AG04449 (cell line): ENCODE results near the gene PRELP.
"Not testable (repeated sequence)": the region's sequence is repeated elsewhere in the genome, so short reads cannot be mapped to it uniquely, and the experiment has no call there.

ENCODE experiments used
- CTCF ChIA-PET: fragments of 350-600 bp; formaldehyde crosslinking; extraction: SDS; loops from one replicate; lab custom pipeline; 2021; ENCODE audit warnings: antibody characterized with exemption; lab: Yijun Ruan, JAX
- POLR2A ChIA-PET: fragments of 400-600, 350-600 bp; formaldehyde crosslinking; extraction: SDS; loops from one replicate; lab custom pipeline; 2020; ENCODE audit warnings: antibody characterized with exemption, inconsistent platforms; lab: Yijun Ruan, JAX
- DNase-seq: peaks from one replicate; pipeline ENCODE4 v3.0.0-alpha.2; 2010; ENCODE audit warnings: low read depth, low spot score
- H3K4me3 ChIP-seq: 2 replicates; pipeline ENCODE4 v1.5.1; 2011; ENCODE audit warnings: low read depth, mild to moderate bottlenecking, control low read depth, low read length
- CTCF ChIP-seq: IDR thresholded peaks from one replicate; pipeline ENCODE4 v1.5.1; 2011; ENCODE audit warnings: mild to moderate bottlenecking, moderate library complexity, low read length, control low read depth, inconsistent platforms; ENCODE audit not compliant: insufficient read depth; ENCODE audit errors: missing control alignments

PRELP gene

GRCh38 chr1:203517426-203518110 is 42.0 kb downstream of the PRELP start:
- ChIA-PET POLR2A (interaction anchor here (0.8 kb wide), 1 partner anchor 9 kb away, joined by 3 read pairs; no protein-coding TSS in a partner anchor), CTCF (interaction anchor here (0.9 to 1.8 kb wide), 5 partner anchors 9 to 185 kb away, joined by 3 to 5 read pairs (median 4); no protein-coding TSS in a partner anchor)
- no peak for DNase-seq
- TF ChIP-seq CTCF = no peak
- H3K4me3 ChIP-seq = no peak overlapping the region

- H3K4me3 ChIP-seq, DNase-seq: not testable (repeated sequence)
- ChIA-PET CTCF (interaction anchor here (1.1 to 1.8 kb wide), 4 partner anchors 10 to 184 kb away, joined by 3 to 5 read pairs (median 4); no protein-coding TSS in a partner anchor), POLR2A (interaction anchor here (0.8 kb wide), 1 partner anchor 10 kb away, joined by 3 read pairs; no protein-coding TSS in a partner anchor)
These were observed 42.5 kb downstream of the PRELP start for GRCh38 chr1:203518139-203518538.

GRCh38 chr1:203518541-203518940 is 42.9 kb downstream of the PRELP start:
- ChIA-PET CTCF (interaction anchor here (1.0 to 1.8 kb wide), 4 partner anchors 10 to 184 kb away, joined by 3 to 5 read pairs (median 4); no protein-coding TSS in a partner anchor), POLR2A (interaction anchor here (0.5 to 0.8 kb wide), 3 partner anchors 7 to 12 kb away, joined by 3 to 5 read pairs (median 3); no protein-coding TSS in a partner anchor)
- H3K4me3 ChIP-seq = no peak overlapping the region
- no peak for TF ChIP-seq CTCF
- DNase-seq = no peak

- no peak for TF ChIP-seq CTCF
- POLR2A ChIA-PET = interaction anchor here (0.5 to 0.7 kb wide), 2 partner anchors 8 to 13 kb away, joined by 3 to 5 read pairs; no protein-coding TSS in a partner anchor
- no peak overlapping the region for H3K4me3 ChIP-seq
- DNase-seq = no peak
- CTCF ChIA-PET = interaction anchor here (0.6 to 1.8 kb wide), 6 partner anchors 9 to 183 kb away, joined by 3 to 5 read pairs (median 3); no protein-coding TSS in a partner anchor
These were observed 43.6 kb downstream of the PRELP start for GRCh38 chr1:203519053-203519840.

- POLR2A ChIA-PET = interaction anchor here (0.6 kb wide), 1 partner anchor 13 kb away, joined by 5 read pairs; no protein-coding TSS in a partner anchor
- CTCF ChIA-PET = interaction anchor here (0.6 to 1.5 kb wide), 3 partner anchors 12 to 101 kb away, joined by 3 to 4 read pairs (median 3); no protein-coding TSS in a partner anchor
- no peak overlapping the region for H3K4me3 ChIP-seq
- no peak for DNase-seq
- TF ChIP-seq CTCF = no peak
These were observed 44.3 kb downstream of the PRELP start for GRCh38 chr1:203519896-203520295.

- DNase-seq = no peak
- POLR2A ChIA-PET = interaction anchor here (0.6 kb wide), 1 partner anchor 13 kb away, joined by 5 read pairs; no protein-coding TSS in a partner anchor
- no peak overlapping the region for H3K4me3 ChIP-seq
- CTCF ChIA-PET = interaction anchor here (1.5 to 1.6 kb wide), 3 partner anchors 10 to 100 kb away, joined by 3 to 4 read pairs (median 4); no protein-coding TSS in a partner anchor
- TF ChIP-seq CTCF = no peak
These were observed 44.7 kb downstream of the PRELP start for GRCh38 chr1:203520315-203520714.
